Measurements from ENCODE around the gene PLEKHO2. TPM values are rescaled to one million over a fixed set of nuclear protein-coding genes. Genes with fewer than 3 reads are reported as not detected.

The PLEKHO2 gene
- total and polyA plus RNA-seq, 2 donors (not counting 3 experiments of a cell fraction or from before 2014, with no cell fraction given): 21.9 to 24.9 TPM

DNA sequence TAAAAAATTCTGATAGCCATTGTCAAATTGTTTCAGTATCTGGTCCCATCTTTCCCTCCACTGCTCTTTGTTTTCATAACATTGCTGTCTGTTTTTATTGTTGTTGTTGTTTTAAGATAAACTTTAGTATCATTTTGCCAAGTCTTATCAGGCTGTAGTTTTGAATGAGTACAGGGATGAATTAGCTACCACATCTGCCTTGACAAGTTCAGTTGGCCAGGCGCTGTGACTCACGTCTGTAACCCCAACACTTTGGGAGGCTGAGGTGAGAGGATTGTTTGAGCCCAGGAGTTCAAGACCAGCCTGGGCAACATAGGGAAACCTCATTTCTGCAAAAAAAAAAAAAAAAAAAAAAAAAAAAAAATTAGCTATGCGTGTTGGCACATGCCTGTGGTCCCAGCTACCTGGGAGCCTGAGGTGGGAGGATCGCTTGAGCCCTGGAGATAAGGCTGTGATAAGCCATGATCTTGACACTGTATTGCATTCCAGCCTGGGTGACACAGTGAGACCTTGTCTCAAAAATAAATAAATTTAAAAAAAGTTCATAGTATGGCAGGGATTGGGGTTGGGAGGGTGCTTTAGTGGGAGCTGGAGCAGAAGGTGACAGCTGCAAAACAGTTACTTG, 61.7 kb downstream of the PLEKHO2 start:
- Histone ChIP-seq H3K4me2 (ENCODE audit: insufficient read depth, low read length) (no peak overlapping the region), H4K20me1 (replicated peaks; ENCODE audit: control insufficient read depth, extremely low read depth, insufficient read depth, low read length) (no peaks in the 10 kb centered on the region), H3K4me1 (ENCODE audit: control insufficient read depth, extremely low read depth, insufficient read depth, low read length) (peaks cover 11% of the 10 kb centered on the region), H3K27me3 (ENCODE audit: control insufficient read depth in 2 of 2, insufficient read depth in 2 of 2, low read length in 2 of 2) (no peaks in the 10 kb centered on the region), H3K36me3 (ENCODE audit: control insufficient read depth in 2 of 2, extremely low read depth in 1 of 2, insufficient read depth in 2 of 2, low read length in 2 of 2) (no peaks in the 10 kb centered on the region), H3K4me3 (replicated peaks in 1 of 3; ENCODE audit: insufficient read depth in 1 of 3, low read depth in 1 of 3, low read length in 3 of 3) (no peak overlapping the region), H3K27ac (ENCODE audit: insufficient read depth, low read depth, low read length) (no peak overlapping the region), H3K9me3 (replicated peaks; ENCODE audit: control insufficient read depth, insufficient read depth, low read length) (no peaks in the 10 kb centered on the region), H3K9me1 (replicated peaks; ENCODE audit: control insufficient read depth, extremely low read depth, insufficient read depth, low read length) (no peaks in the 10 kb centered on the region), H3K79me2 (ENCODE audit: control insufficient read depth, insufficient read depth, low read length) (no peaks in the 10 kb centered on the region), H2AFZ (ENCODE audit: low read depth, low read length) (no peak overlapping the region), H3K9ac (replicated peaks; ENCODE audit: extremely low read depth, insufficient read depth, low read length) (no peak overlapping the region)
- DNase-seq (ENCODE audit: low read depth, low spot score) (no peak), FAIRE-seq (no peak)
- ChIA-PET CTCF (interaction anchor here (0.6 to 2.5 kb wide), 4 partner anchors 66 to 172 kb away, joined by 3 to 8 read pairs (median 4); no protein-coding TSS in a partner anchor), POLR2A (no interaction called here)
- dilution Hi-C loops (cut with MboI; ENCODE audit: extremely low pct_ligation_motif_present, low sequenced_read_pairs): no loop called here
- intact Hi-C loops (cut with micrococcal nuclease): no loop called here
- TF ChIP-seq MYC (IDR thresholded peaks at IDR 0.05; ENCODE audit: low read depth, low read length) (no peak), POLR2AphosphoS5 (IDR thresholded peaks at IDR 0.05; ENCODE audit: insufficient read depth, low read depth, low read length) (no peak), FOS (IDR thresholded peaks at IDR 0.05; ENCODE audit: borderline replicate concordance, insufficient read depth, low read length) (no peak), GATA2 (IDR thresholded peaks at IDR 0.05; ENCODE audit: insufficient read depth, insufficient read length, low read depth, low read length) (no peak), JUN (IDR thresholded peaks at IDR 0.05; ENCODE audit: borderline replicate concordance, insufficient read depth, insufficient read length, low read depth) (no peak), POLR2A (IDR thresholded peaks at IDR 0.05; ENCODE audit: low read depth, low read length) (no peak), EZH2 (IDR thresholded peaks at IDR 0.05; ENCODE audit: borderline replicate concordance, low read depth, low read length, severe bottlenecking) (no peak)
- TF ChIP-seq, protein P1, sequence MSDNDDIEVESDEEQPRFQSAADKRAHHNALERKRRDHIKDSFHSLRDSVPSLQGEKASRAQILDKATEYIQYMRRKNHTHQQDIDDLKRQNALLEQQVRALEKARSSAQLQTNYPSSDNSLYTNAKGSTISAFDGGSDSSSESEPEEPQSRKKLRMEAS (IDR thresholded peaks at IDR 0.05; ENCODE audit: insufficient read depth, insufficient read length): no peak
- TF ChIP-seq, protein P2, sequence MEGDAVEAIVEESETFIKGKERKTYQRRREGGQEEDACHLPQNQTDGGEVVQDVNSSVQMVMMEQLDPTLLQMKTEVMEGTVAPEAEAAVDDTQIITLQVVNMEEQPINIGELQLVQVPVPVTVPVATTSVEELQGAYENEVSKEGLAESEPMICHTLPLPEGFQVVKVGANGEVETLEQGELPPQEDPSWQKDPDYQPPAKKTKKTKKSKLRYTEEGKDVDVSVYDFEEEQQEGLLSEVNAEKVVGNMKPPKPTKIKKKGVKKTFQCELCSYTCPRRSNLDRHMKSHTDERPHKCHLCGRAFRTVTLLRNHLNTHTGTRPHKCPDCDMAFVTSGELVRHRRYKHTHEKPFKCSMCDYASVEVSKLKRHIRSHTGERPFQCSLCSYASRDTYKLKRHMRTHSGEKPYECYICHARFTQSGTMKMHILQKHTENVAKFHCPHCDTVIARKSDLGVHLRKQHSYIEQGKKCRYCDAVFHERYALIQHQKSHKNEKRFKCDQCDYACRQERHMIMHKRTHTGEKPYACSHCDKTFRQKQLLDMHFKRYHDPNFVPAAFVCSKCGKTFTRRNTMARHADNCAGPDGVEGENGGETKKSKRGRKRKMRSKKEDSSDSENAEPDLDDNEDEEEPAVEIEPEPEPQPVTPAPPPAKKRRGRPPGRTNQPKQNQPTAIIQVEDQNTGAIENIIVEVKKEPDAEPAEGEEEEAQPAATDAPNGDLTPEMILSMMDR (IDR thresholded peaks at IDR 0.05; ENCODE audit: extremely low read depth in 1 of 2, insufficient read depth in 1 of 2, low read depth in 1 of 2, low read length in 2 of 2): no peak
- no TSS peak for BruUV-seq (replicated peaks)
